Suprapubic skin (tissue), 4 donors: ENCODE results near the gene YBEY. TPM values are rescaled to one million over a fixed set of nuclear protein-coding genes. Genes with fewer than 3 reads are reported as not detected.

ENCODE experiments used
- DNase-seq, 2 donors: peaks; one replicate each; pipeline ENCODE4 v3.0.0-alpha.2; 2019; ENCODE audit warnings: low spot score in 2 of 2
- H3K27ac ChIP-seq: fragments of 200-600 bp; sonication (generic); one replicate; pipeline ENCODE4 v1.5.1; 2019
- H3K27me3 ChIP-seq: fragments of 200-600 bp; sonication (generic); one replicate; pipeline ENCODE4 v1.5.1; 2019
- H3K36me3 ChIP-seq: fragments of 200-600 bp; sonication (generic); one replicate; pipeline ENCODE4 v1.5.1; 2019
- H3K4me1 ChIP-seq: fragments of 200-600 bp; sonication (generic); one replicate; pipeline ENCODE4 v1.5.1; 2019
- H3K4me3 ChIP-seq: fragments of 200-600 bp; sonication (generic); one replicate; pipeline ENCODE4 v1.5.1; 2019; ENCODE audit warnings: mild to moderate bottlenecking
- H3K9me3 ChIP-seq: fragments of 200-600 bp; sonication (generic); one replicate; pipeline ENCODE4 v1.5.1; 2019
- EP300 ChIP-seq: sonication (generic); formaldehyde crosslinking; IDR thresholded peaks from one replicate; pipeline ENCODE4 v1.6.1; 2017; ENCODE audit warnings: antibody characterized with exemption
- POLR2A ChIP-seq, 2 donors: fragments of 450-650 bp; IDR thresholded peaks; one replicate each; pipeline ENCODE4 v1.6.1; 2017; ENCODE audit warnings: antibody characterized with exemption in 2 of 2, mild to moderate bottlenecking in 2 of 2, moderate library complexity in 2 of 2
- POLR2AphosphoS5 ChIP-seq, 3 donors: sonication (generic); formaldehyde crosslinking; IDR thresholded peaks; one replicate each; pipeline ENCODE4 v1.6.1; 2017; ENCODE audit warnings: antibody characterized with exemption in 3 of 3
- WGBS: methylation state at CpG from one replicate; pipeline ENCODE4 v1.1.5; 2018; 5-methylcytosine and 5-hydroxymethylcytosine counted together
- total RNA-seq, 4 donors: library from RNA; depleted of rRNA; stranded (reverse); fragments of >200 nt; gene quantifications; one replicate each; pipeline ENCODE4 v1.1.0, GENCODE V29; 2016
- TF ChIP-seq, protein P1 (sequence below), 2 donors: fragments of 200-600 bp in 1 of 2; fragments of 450-650 bp in 1 of 2; sonication (generic) in 1 of 2; IDR thresholded peaks; one replicate each; pipeline ENCODE4 v1.5.1; 2016 to 2019; ENCODE audit warnings: antibody characterized with exemption in 2 of 2, mild to moderate bottlenecking in 1 of 2, moderate library complexity in 1 of 2

YBEY gene
- total RNA-seq, 4 donors from 2014 or later, result 13.3 to 23.8 (median 18.8) TPM

DNA sequence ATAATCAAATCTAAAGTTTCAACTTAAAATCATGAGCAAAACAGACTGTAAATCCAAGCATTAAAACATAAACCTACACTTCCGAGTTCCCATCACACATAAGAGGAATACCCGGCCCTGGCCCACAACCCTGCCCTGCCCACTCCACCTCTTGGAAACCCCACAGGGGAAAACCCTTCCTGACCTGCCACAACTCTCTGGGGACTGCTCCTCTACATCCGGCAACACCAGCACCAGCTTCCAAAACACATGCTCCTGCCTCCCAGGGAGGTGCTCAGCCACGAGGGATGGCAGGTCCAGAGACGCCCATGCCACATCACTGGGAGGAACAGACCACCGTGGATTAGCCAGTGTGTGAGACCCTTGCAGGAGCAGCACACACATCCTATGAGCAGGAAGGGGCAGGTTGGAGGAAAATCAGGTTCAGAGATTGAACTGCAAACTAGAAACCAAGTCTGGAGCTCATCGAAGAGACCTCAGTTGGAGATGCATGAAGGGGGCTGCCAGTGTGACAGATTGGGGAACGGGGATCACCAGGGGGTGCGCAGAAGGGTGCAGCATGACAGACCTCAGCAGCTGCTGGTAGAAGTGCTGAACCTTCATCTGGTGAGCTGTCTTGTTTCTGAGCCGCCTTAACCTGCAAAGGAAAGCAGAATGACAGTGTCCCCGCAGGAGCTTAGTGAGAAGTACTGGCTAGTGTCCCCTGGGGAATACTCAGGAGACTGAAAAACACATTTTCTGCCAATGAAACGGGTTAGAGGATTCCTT is 31.8 kb upstream of the YBEY start:
- H3K9me3 ChIP-seq, result no peaks in the 10 kb centered on the region
- H3K27ac ChIP-seq, result no peak overlapping the region
- H3K4me1 ChIP-seq, result no peaks in the 10 kb centered on the region
- H3K36me3 ChIP-seq, result peaks cover 99% of the 10 kb centered on the region
- no peaks in the 10 kb centered on the region for H3K27me3 ChIP-seq
- WGBS, result 81% methylated on average over 11 of the region's 12 CpGs
- DNase-seq, result no peak
- no peak overlapping the region for H3K4me3 ChIP-seq
- no peak for TF ChIP-seq EP300
- TF ChIP-seq, protein P1, sequence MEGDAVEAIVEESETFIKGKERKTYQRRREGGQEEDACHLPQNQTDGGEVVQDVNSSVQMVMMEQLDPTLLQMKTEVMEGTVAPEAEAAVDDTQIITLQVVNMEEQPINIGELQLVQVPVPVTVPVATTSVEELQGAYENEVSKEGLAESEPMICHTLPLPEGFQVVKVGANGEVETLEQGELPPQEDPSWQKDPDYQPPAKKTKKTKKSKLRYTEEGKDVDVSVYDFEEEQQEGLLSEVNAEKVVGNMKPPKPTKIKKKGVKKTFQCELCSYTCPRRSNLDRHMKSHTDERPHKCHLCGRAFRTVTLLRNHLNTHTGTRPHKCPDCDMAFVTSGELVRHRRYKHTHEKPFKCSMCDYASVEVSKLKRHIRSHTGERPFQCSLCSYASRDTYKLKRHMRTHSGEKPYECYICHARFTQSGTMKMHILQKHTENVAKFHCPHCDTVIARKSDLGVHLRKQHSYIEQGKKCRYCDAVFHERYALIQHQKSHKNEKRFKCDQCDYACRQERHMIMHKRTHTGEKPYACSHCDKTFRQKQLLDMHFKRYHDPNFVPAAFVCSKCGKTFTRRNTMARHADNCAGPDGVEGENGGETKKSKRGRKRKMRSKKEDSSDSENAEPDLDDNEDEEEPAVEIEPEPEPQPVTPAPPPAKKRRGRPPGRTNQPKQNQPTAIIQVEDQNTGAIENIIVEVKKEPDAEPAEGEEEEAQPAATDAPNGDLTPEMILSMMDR (IDR thresholded peaks at IDR 0.05), result no peak
- TF ChIP-seq POLR2AphosphoS5 (IDR thresholded peaks at IDR 0.05), result no peak
- TF ChIP-seq POLR2A (IDR thresholded peaks at IDR 0.05), result no peak

DNA sequence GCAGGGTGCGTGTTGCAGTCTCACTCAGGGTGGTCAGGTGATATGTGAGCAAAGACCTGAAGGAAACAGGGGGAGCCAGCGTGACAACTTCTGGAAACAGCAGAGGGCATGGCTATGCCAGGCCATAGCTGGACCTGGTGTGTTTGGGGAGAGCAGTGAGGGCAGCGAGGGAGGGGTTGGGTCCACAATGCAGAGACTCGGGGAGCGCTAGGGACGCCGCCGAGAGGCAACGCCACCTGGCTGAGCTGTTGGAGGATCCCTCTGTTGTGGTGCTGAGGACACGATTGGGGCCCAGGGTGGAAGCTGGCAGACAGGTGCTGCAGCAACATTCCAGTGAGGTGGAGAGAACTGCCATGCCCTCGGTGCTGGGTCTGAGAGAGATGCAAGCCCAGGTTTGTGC is 31.0 kb upstream of the YBEY start:
- no peak for DNase-seq
- H3K36me3 ChIP-seq, result peaks cover 98% of the 10 kb centered on the region
- no peaks in the 10 kb centered on the region for H3K27me3 ChIP-seq
- no peaks in the 10 kb centered on the region for H3K9me3 ChIP-seq
- WGBS, result 82% methylated on average over 11 of the region's 11 CpGs
- H3K27ac ChIP-seq, result no peak overlapping the region
- H3K4me1 ChIP-seq, result no peaks in the 10 kb centered on the region
- no peak overlapping the region for H3K4me3 ChIP-seq
- no peak for TF ChIP-seq EP300
- no peak for TF ChIP-seq POLR2AphosphoS5 (IDR thresholded peaks at IDR 0.05)
- TF ChIP-seq, protein P1 (IDR thresholded peaks at IDR 0.05), result no peak
- TF ChIP-seq POLR2A (IDR thresholded peaks at IDR 0.05), result no peak

DNA sequence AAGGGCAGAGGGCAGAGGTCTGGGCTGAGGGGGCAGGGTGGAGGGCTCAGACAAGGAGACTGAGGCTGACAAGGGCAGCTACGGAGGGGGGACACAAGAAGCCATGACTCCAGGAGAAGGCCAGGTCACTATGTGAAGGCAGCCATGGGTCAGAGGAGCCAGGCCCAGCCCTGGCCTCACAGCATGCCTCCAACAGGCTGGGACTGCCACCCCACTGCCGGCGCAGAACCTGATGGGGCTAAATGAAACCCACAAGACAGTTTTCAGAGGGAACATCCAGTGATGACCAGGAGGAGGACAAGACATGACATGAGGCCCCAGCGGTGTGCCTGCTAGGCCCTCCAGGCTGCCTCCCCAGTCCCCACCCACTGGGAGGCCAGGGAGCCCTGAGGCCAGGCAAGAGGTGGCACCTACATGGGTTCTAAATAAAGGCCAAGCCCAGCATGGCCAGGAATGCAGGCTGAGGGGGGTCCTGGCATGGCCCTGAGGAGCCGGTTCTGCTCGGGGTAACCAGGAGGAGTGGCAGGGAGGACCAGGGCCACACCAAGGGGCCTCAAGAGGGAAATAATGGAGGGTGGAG is 30.3 kb upstream of the YBEY start:
- no peaks in the 10 kb centered on the region for H3K27me3 ChIP-seq
- 90% methylated on average over 6 of the region's 6 CpGs for WGBS
- DNase-seq, result no peak
- TF ChIP-seq, protein P1 (IDR thresholded peaks at IDR 0.05), result no peak
- TF ChIP-seq POLR2A (IDR thresholded peaks at IDR 0.05) (no peak), EP300 (no peak), POLR2AphosphoS5 (IDR thresholded peaks at IDR 0.05) (no peak)
- H3K4me1 ChIP-seq, result no peaks in the 10 kb centered on the region
- peaks cover 98% of the 10 kb centered on the region for H3K36me3 ChIP-seq
- no peaks in the 10 kb centered on the region for H3K9me3 ChIP-seq
- H3K4me3 ChIP-seq, result no peak overlapping the region
- H3K27ac ChIP-seq, result no peak overlapping the region

DNA sequence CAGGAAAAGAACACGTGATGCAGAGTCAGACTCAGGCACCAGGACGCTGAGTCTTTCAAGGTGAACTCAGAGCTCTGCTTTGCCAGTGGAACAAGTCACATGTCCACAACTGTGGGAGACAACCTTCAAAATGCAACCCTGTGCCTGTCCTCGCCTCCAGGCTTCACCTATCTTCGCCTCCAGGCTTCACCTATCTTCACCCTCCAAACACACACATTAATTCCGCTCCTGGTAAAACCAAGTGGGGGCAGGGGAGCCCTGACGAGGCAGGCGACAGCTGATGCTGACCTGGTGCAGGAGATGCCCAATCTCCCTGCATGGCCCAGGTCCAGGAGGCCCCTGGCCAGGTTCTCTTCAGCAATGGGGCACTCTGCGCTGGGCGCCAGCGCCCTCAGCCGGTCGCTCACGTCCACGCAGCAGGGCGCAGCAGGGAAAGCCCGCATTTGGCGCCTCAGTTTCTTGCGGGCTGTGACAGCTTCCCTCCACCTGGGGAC is 29.6 kb upstream of the YBEY start:
- 97% methylated on average over 18 of the region's 18 CpGs for WGBS
- no peak for DNase-seq
- Histone ChIP-seq H3K36me3 (peaks cover 98% of the 10 kb centered on the region), H3K9me3 (no peaks in the 10 kb centered on the region), H3K4me1 (no peaks in the 10 kb centered on the region), H3K27me3 (no peaks in the 10 kb centered on the region), H3K27ac (no peak overlapping the region), H3K4me3 (no peak overlapping the region)
- no peak for TF ChIP-seq EP300
- TF ChIP-seq, protein P1 (IDR thresholded peaks at IDR 0.05), result no peak

DNA sequence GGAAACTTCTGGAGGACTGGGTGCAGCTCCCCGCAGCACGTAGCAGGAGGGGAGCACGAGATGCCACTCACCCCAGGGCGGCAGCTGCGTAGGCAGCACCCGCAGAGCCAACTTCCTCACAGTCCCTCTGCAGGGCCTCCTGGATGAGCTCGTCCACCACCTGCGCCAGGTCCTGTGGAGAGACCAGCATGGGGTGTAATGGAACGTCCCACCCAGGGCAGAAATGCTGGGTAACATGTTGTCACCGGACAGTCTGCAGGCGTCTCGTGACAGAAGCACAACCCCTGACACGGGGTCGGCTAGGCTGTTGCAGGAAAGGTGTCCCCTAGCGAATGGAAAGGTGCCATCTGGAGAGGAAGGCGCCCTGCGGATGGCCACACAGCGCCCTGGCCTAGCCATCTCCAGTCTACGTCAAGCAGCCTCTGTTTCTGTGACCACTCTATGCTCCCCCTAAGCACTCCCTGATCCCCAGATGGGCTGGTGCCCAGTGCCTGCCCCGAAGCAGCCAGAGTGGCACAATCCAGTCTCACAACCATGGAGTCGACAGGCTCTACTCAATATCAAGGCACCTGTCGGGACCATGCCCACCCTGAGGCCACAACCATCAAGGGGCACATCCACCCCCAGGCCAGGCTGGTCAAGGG is 22.0 kb upstream of the YBEY start:
- Histone ChIP-seq H3K9me3 (no peaks in the 10 kb centered on the region), H3K27me3 (no peaks in the 10 kb centered on the region), H3K36me3 (peaks cover 97% of the 10 kb centered on the region), H3K27ac (no peak overlapping the region), H3K4me1 (no peaks in the 10 kb centered on the region), H3K4me3 (no peak overlapping the region)
- 96% methylated on average over 19 of the region's 22 CpGs for WGBS
- TF ChIP-seq, protein P1 (IDR thresholded peaks at IDR 0.05), result no peak
- TF ChIP-seq EP300 (no peak), POLR2AphosphoS5 (IDR thresholded peaks at IDR 0.05) (no peak), POLR2A (IDR thresholded peaks at IDR 0.05) (no peak)
- DNase-seq, result no peak
